ES-I3 (cell line): Measurements from ENCODE around the gene RPS26.

Experiments used
- H3K36me3 ChIP-seq: 2 replicates; pipeline ENCODE4 v1.6.1; 2013; ENCODE audit warnings: mild to moderate bottlenecking, low read length, control low read depth, moderate library complexity; ENCODE audit not compliant: insufficient read depth
- H3K4me1 ChIP-seq: 2 replicates; pipeline ENCODE4 v1.6.1; 2013; ENCODE audit warnings: mild to moderate bottlenecking, control low read depth, low read length; ENCODE audit not compliant: insufficient read depth
- H3K9ac ChIP-seq: 2 replicates; pipeline ENCODE4 v1.6.1; 2013; ENCODE audit warnings: low read depth, mild to moderate bottlenecking, low read length, moderate library complexity
- H3K9me3 ChIP-seq: 2 replicates; pipeline ENCODE4 v1.6.1; 2013; ENCODE audit warnings: mild to moderate bottlenecking, low read length, moderate library complexity; ENCODE audit not compliant: control insufficient read depth, insufficient read depth

RPS26 gene

DNA sequence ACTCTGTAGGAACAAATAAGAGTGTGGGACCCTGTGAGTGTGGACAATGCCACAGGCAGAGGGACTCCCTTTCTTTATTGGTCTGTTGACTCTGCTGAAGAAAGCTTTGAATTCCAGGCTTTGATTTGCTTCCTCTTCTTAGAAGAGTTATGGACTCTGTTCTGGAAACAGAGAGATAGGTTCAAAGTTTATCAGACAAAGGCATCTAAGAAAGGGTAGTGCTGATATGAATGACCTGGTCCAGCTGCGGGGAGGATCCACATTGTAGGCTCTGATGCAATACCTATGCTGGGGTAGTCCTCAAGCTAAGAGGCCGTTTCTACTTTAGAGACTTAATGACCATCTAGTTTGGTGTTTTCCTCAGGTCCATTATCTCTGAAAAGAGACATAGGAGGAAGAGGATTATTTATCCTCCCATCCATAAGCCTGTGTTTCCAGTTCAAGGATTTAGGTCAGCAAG lies 31.6 kb upstream of the RPS26 start:
- Histone ChIP-seq H3K9me3 (no peaks in the 10 kb centered on the region), H3K4me1 (no peaks in the 10 kb centered on the region)

DNA sequence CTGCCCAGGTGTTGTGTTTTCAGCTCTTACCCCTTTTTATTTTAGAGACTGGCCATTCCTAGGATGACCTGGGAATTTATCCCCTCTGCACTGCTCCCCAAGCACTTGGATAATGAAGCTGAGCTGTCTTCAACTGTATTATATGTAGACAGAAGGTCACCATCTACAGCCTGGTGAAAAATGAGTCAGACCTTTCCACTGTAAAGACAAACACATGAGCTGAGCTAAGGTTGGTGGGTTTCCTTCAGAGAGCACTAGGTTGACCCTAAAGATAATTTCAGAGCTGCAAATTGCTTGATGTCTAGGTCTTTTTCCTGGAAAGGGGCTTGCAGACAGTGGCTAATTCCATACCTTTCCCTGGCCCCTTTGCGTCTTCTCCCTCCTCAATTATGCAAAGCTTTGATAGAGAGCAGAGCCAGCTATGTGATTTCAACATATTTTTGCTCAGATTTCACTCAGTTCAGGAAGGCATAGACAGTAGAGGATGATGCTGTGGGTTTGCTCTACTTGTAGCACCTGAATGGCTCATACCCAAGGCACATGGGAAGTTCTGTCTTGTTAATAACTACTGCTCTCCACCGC lies 30.1 kb upstream of the RPS26 start:
- Histone ChIP-seq H3K4me1 (no peaks in the 10 kb centered on the region), H3K9ac (no peak overlapping the region), H3K9me3 (no peaks in the 10 kb centered on the region), H3K36me3 (no peaks in the 10 kb centered on the region)

More for the DNA sequence above, 31.6 kb upstream of the RPS26 start:
- Histone ChIP-seq H3K36me3 (no peaks in the 10 kb centered on the region), H3K9ac (no peak overlapping the region)

DNA sequence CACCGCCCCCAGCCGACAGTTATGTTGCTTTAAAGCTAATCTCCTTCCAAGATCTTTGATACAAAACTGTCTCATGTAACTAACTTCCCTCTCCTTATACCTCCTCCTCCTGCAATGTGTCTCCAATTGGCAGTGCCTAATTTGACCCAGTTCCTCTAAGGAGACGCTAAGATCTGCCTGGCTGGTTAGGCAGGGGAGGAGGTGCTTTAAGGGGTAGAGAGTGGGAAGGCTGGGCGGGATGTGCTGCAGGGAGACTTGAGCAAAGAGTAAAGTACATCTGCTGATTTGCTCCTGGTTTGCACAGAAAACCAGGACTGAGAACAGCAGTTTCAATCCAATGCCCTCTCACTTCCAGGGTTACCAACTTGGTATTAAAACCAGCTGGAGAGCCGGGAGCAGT lies 28.2 kb upstream of the RPS26 start:
- Histone ChIP-seq H3K36me3 (no peaks in the 10 kb centered on the region), H3K4me1 (no peaks in the 10 kb centered on the region), H3K9me3 (no peaks in the 10 kb centered on the region), H3K9ac (no peak overlapping the region)

DNA sequence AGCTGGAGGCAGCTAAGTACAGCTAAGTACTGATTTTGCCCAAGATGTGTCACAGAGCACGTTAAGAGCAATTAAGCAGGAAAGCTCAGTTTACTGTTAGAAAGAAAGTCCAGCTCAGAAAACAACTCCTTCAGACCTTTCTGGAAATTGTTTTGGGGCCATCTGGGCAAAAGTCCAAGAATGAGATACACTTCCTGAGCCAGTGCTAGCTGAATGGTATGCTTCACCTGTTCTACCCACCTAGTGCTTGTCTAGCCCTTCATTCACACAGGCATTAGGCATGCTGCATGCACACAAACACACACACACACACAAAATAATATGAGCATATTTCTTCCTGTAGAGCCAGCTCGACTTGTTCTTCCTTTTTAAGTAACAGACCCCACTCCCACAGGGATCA lies 27.5 kb upstream of the RPS26 start:
- Histone ChIP-seq H3K36me3 (no peaks in the 10 kb centered on the region), H3K9ac (no peak overlapping the region), H3K4me1 (no peaks in the 10 kb centered on the region), H3K9me3 (no peaks in the 10 kb centered on the region)

DNA sequence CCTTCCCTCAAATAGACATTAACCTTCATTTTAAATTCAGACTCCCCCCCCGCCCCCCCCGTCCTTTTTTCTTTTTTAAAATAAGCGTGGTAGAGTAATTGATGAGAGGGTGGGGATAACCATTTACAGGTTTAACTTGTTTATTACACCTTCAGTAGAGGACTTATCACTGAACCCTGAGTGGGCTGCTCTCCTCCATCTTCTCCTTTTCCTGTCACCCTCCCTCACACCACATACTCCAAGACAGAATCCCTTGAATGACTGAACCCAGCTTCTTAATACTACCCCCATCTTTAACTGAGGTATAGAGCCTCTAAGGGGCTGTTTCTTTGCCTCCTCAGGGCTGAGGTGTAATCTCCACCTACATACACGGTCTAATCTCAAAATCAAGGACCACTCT lies 24.5 kb upstream of the RPS26 start:
- Histone ChIP-seq H3K9ac (no peak overlapping the region), H3K36me3 (no peaks in the 10 kb centered on the region), H3K9me3 (no peaks in the 10 kb centered on the region), H3K4me1 (peaks cover 7% of the 10 kb centered on the region)

DNA sequence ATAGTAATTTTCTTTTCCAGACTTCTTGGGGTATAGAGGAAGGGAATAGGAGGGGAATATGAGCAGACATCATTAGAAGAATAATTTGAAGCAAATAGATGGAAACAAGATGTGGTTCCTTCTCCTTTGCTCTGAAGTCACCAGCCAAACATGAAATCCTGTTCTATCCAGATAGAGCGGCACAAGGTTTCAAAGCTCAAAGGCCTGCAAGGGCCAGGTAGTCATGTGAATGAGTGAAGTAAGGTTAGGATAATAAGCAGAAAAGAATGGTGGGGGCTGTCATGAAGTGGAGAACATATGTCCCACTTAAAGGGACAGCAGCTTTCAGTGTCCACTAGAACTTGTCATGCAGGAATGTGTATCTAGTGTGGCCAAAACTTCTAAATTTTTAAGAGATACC lies 23.4 kb upstream of the RPS26 start:
- peaks cover 7% of the 10 kb centered on the region for H3K4me1 ChIP-seq
- no peaks in the 10 kb centered on the region for H3K36me3 ChIP-seq
- H3K9ac ChIP-seq, result no peak overlapping the region
- no peaks in the 10 kb centered on the region for H3K9me3 ChIP-seq

DNA sequence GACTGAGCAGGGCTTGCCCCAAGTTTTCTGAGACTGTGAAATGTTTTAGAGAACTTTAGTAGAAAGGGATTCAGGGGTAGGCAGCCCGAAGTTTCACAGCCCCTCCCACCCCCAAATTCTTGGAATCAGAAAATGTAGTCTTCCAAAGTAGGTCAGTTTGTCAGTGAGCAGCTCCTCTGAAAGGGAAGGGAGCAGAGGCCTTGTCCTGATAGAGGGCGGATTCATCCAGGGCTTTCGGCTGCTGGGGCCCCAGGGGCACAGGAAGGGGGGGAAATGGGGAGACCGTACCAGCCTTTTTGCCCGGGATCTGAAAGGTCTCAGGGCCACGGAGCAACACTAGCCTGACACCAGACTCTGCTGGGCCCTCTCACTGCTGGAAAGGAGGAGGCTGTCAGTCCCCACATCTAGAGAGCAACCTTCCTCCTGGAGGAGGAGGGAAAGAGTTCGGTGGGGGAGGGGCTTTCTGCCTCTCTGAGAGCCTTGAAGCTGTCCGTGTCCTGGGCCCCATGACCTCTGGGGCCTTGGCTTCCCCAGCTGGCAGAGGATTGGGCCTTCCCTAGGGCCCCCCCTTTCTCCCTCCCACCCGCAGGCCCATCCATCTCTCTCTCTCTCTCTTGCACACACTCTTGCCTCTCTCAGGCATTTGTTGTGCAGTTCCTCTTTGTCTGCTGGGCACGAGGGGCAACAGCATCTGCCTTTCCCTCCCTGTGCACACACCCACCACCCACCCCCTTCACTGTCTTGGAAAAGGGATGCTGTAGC lies 21.1 kb upstream of the RPS26 start, which contains the start of gene IKZF4:
TSS of gene IKZF4 (plus strand) at position 621 of the 762 bp plus-strand sequence. CDS start 451 bp downstream, outside the sequence.
- H3K9ac ChIP-seq, result peak within 1 kb of the TSS; percentile 54
- H3K36me3 ChIP-seq, result peaks cover 3% of the 10 kb centered on the region
- H3K4me1 ChIP-seq, result peaks cover 7% of the 10 kb centered on the region
- H3K9me3 ChIP-seq, result no peaks in the 10 kb centered on the region

DNA sequence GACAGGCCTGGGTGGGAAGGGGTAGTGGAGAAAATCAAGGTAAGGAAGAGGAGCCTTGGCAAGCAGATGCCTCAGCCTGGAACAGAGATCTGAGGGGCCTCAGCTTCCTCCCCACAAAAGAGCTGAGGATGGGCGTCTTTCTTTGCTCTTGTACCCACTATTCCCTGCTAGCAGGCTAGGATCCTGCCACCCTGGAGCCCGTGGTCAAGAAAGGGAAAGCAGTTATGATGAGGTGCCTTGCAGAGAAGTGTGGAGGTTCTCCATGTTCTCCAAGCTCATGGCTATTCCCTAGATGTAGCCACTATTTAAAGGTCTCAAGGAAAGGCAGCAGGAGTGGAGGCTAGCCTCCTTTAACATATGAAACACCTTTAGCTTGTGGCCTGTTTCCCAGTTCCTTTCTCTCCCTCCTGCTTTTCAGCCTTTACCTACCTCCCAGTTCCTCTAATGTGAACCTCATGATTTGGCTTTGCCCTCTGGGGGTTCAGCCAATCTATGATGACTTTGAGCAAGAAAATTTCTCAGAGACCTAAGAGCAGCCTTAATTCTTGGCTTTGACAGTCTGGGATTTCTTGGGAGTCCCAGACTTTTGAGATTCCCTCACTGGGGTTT lies 19.7 kb upstream of the RPS26 start:
- H3K9ac ChIP-seq, result peak overlapping the region; percentile 54; the same call in 1 of the 2 replicates
- H3K9me3 ChIP-seq, result no peaks in the 10 kb centered on the region
- peaks cover 3% of the 10 kb centered on the region for H3K36me3 ChIP-seq
- peaks cover 7% of the 10 kb centered on the region for H3K4me1 ChIP-seq

DNA sequence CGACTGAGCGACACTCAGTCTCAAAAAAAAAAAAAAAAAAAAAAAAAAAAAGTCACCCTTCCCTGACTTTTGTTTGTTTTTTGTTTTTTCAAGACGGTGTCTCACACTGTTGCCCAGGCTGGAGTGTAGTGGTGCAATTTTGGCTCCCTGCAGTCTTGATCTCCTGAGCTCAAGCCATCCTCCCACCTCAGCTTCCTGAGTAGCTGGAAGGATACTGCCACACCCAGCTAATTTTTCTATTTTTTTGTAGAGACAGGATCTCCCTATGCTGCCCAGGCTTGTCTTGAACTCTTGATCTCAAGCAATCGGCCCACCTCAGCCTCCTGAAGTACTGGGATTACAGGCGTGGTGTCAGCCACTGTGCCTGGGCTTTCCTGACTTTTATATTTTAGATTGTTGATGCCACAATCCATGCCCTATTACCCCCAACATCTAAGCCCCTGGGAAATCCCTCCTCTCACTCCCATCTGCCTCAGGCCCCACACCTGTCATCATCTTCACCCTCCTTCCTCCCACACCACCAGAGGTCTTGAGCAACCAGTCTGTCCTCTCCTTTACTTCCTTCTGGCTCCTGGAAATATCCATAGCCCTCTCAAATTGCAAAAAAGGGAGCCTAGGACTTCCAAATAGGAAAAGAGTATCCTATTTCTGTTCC lies 13.1 kb upstream of the RPS26 start:
- Histone ChIP-seq H3K4me1 (no peaks in the 10 kb centered on the region), H3K36me3 (peaks cover 12% of the 10 kb centered on the region), H3K9ac (no peak overlapping the region), H3K9me3 (no peaks in the 10 kb centered on the region)

DNA sequence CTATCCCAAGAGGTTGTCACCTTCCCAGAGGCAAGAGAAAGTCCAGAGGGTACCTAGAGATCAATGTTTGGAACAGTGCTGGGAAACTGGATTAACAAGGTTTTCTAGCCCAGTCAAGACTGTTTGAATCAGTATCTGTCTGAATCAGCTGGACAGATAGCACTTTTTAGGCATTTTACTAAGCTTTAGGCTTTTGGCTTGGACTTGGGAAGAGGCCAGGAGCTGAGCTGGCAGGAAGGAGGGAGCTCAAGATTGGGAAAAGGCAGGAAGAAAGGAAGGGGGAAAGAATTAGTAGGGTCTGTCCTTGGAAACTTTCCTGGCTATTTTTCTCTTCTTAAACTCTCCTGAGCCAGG lies 12.6 kb upstream of the RPS26 start:
- Histone ChIP-seq H3K9me3 (no peaks in the 10 kb centered on the region), H3K4me1 (no peaks in the 10 kb centered on the region), H3K9ac (no peak overlapping the region), H3K36me3 (peaks cover 12% of the 10 kb centered on the region)

DNA sequence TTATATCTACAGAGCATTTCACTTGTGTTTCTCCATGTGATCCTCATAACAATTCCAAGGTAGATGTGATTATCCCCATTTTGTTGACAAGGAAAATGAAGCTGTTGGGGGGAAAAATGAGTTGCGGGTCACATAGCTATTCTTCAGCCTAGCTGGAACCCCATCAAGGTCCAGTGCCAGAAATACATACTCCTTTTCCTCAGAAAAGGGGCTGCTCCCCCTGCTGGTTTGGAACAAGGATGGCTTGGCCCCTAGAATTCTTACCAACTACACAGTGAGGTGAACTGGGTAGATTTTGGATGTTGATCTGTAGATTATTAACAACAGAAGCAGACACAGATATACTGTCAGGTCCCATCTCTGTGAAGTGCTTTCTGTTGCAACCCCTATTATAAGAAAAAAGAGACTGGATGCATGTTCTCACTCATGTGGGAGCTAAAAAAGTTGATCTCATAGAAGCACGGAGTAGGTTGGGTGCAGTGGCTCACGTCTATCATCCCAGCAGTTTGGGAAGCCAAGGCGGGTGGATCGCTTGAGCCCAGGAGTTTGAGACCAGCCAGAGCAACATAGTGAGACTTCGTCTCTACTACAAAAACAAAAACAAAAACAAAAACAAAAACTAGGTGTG lies 11.9 kb upstream of the RPS26 start:
- H3K36me3 ChIP-seq, result peaks cover 12% of the 10 kb centered on the region
- no peaks in the 10 kb centered on the region for H3K9me3 ChIP-seq
- no peaks in the 10 kb centered on the region for H3K4me1 ChIP-seq
- no peak overlapping the region for H3K9ac ChIP-seq

DNA sequence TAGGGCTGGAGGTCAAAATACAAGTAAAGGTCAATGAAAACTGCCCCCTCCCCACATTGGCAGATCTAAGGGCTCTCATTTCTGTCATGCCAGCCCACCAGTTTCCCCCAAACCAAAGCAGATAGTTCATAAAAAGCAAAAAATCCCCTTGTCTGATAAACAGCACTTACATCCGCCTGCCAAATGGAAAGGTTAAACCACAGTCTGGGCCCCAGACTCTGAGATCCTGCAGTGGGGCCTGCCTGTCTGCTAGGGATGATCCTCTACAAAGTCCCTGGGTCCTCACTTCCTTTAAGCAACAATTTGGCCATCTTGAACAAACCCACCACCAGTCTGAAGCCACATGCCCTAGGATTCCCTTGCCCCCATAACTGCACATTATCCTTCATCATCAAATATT lies 9.7 kb upstream of the RPS26 start:
- Histone ChIP-seq H3K4me1 (no peaks in the 10 kb centered on the region), H3K36me3 (peaks cover 11% of the 10 kb centered on the region; the same call in 1 of the 2 replicates), H3K9ac (no peak overlapping the region), H3K9me3 (no peaks in the 10 kb centered on the region)

DNA sequence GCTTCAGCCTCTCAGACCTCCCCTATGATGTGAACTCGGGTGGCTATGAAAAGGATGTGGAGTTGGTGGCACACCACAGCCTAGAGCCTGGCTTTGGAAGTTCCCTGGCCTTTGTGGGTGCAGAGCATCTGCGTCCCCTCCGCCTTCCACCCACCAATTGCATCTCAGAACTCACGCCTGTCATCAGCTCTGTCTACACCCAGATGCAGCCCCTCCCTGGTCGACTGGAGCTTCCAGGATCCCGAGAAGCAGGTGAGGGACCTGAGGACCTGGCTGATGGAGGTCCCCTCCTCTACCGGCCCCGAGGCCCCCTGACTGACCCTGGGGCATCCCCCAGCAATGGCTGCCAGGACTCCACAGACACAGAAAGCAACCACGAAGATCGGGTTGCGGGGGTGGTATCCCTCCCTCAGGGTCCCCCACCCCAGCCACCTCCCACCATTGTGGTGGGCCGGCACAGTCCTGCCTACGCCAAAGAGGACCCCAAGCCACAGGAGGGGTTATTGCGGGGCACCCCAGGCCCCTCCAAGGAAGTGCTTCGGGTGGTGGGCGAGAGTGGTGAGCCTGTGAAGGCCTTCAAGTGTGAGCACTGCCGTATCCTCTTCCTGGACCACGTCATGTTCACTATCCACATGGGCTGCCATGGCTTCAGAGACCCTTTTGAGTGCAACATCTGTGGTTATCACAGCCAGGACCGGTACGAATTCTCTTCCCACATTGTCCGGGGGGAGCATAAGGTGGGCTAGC lies 7.0 kb upstream of the RPS26 start:
- Histone ChIP-seq H3K9ac (no peak overlapping the region), H3K4me1 (0 out of 2 replicates have a peak, but pooled peaks cover 5% of the 10 kb centered on the region), H3K36me3 (peaks cover 11% of the 10 kb centered on the region; the same call in 1 of the 2 replicates), H3K9me3 (no peaks in the 10 kb centered on the region)
